ENCODE measurements around the gene EVI5.

The EVI5 gene

GRCh38 chr1:92713939-92714338, 71.0 kb downstream of the EVI5 start:
- no peak overlapping the region for H3K4me3 ChIP-seq (ENCODE audit: low read depth, low read length)
- DNase-seq (ENCODE audit: low read depth): no peak
- TF ChIP-seq CTCF (conservative IDR thresholded peaks at IDR 0.05; ENCODE audit: low read depth, low read length): no peak

- peak; percentile 14 for DNase-seq (ENCODE audit: low read depth)
- H3K4me3 ChIP-seq (ENCODE audit: low read depth, low read length): no peak overlapping the region
- no peak for TF ChIP-seq CTCF (conservative IDR thresholded peaks at IDR 0.05; ENCODE audit: low read depth, low read length)
Observed at GRCh38 chr1:92711473-92712165, 73.3 kb downstream of the EVI5 start.

GRCh38 chr1:92709738-92710137, 75.2 kb downstream of the EVI5 start:
- H3K4me3 ChIP-seq (ENCODE audit: low read depth, low read length): no peak overlapping the region
- no peak for TF ChIP-seq CTCF (conservative IDR thresholded peaks at IDR 0.05; ENCODE audit: low read depth, low read length)
- DNase-seq (ENCODE audit: low read depth): peak; percentile 85

GRCh38 chr1:92708368-92708950, 76.4 kb downstream of the EVI5 start:
- H3K4me3 ChIP-seq (ENCODE audit: low read depth, low read length): no peak overlapping the region
- peak; percentile 35 for DNase-seq (ENCODE audit: low read depth)
- TF ChIP-seq CTCF (conservative IDR thresholded peaks at IDR 0.05; ENCODE audit: low read depth, low read length): no peak

GRCh38 chr1:92707709-92708108, 77.2 kb downstream of the EVI5 start:
- no peak for TF ChIP-seq CTCF (conservative IDR thresholded peaks at IDR 0.05; ENCODE audit: low read depth, low read length)

GRCh38 chr1:92707292-92707691, 77.6 kb downstream of the EVI5 start:
- no peak for TF ChIP-seq CTCF (conservative IDR thresholded peaks at IDR 0.05; ENCODE audit: low read depth, low read length)
- no peak for DNase-seq (ENCODE audit: low read depth)
- H3K4me3 ChIP-seq (ENCODE audit: low read depth, low read length): no peak overlapping the region

More at GRCh38 chr1:92707709-92708108, 77.2 kb downstream of the EVI5 start:
- no peak for DNase-seq (ENCODE audit: low read depth)
- no peak overlapping the region for H3K4me3 ChIP-seq (ENCODE audit: low read depth, low read length)

- DNase-seq (ENCODE audit: low read depth): peak; percentile 23
- no peak overlapping the region for H3K4me3 ChIP-seq (ENCODE audit: low read depth, low read length)
- no peak for TF ChIP-seq CTCF (conservative IDR thresholded peaks at IDR 0.05; ENCODE audit: low read depth, low read length)
Observed at GRCh38 chr1:92705446-92705845, 79.5 kb downstream of the EVI5 start.
